AG08395 (cell line): ENCODE data around the gene HKDC1.

Source experiments
- DNase-seq: peaks from one replicate; pipeline ENCODE4 v3.0.0; 2012; ENCODE audit warnings: mixed read lengths, low spot score

HKDC1 gene

DNA sequence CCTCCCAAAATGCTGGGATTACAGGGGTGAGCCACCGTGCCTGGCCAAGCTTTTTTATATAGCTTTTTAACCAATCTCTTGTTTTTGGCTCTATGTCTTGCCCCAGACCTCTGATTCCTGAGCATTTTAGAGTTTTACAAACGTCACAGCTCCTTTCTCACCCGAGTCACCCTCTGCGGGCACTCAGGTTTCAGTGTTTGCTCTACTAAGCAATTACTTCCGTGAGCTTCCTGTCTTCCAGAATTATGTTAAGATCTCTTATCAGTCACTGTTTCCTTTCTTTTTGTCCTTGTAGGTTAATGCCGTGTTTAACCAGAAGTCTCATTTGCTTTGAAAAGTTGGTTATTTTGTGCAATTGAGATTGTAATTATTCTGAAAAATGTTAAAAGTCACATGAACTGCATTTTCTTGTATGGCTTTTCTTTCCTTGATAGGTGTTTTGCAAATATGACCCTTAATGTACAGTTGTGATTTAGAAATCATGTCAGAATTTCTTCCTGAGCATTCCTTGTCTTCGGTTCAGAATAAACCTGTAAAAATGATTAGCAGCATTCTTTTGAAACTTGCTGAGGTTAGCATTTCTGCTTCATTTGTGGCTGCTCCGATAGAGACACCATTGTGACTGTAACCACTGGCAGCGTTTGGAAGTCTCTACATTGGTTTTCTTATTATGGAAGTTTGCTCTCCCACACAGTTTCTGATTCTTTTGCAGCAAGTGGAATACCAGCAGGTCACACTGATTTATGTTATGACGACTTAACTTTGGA, 4.5 kb upstream of the HKDC1 start:
- DNase-seq, result no peak

DNA sequence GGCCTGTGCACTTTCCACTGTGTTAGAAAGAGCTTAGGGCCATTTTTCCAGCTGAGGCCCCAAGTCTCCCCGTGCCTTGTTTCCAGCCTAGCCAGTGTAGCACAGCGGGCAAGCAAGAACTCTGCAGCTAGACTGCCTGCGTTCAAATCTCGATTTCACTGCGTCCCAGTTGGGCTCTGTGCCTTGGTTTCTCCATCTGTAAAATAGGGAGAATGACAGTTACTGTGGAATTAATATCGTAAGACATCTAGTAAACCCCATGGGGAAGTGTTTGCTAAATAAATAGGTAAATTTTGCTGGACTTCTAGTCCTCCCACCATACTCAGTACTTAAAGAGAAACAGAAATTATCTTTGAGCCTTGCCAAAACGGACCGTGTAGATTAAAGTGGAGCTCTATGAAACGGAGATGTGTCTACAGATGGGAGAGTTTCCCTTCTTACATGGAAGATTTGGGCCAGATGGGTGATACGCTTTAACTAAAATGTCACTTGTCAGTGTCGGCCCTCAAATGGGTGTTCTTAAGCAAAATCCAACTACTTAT, 3.5 kb upstream of the HKDC1 start:
- no peak for DNase-seq

DNA sequence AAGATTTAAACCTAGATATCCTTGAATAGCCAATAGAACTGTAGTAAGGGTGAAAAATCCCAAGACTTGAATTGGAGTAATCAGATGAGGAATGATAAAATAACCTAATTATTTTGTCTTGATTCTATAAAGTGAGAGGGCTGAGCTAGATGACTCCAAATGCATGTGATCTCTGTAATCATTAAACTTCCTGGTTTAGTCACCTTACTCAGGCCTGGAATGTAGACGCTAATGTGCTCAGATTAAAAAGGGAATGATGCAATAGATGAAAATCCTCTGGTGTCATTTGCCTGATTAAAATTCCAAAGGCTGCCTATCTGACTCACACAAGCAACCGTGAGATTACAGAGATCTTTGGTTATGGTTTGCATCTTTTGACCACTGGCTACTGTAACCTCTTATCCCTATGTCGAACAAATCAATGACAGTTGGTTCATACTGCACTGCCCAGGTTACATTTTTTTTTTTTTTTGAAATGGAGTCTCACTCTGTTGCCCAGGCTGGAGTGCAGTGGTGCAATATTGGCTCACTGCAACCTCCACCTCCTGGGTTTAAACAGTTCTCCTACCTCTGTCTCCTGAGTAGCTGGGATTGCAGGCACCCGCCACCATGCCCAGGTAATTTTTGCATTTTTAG, 2.9 kb upstream of the HKDC1 start:
- peak; percentile 78 for DNase-seq

DNA sequence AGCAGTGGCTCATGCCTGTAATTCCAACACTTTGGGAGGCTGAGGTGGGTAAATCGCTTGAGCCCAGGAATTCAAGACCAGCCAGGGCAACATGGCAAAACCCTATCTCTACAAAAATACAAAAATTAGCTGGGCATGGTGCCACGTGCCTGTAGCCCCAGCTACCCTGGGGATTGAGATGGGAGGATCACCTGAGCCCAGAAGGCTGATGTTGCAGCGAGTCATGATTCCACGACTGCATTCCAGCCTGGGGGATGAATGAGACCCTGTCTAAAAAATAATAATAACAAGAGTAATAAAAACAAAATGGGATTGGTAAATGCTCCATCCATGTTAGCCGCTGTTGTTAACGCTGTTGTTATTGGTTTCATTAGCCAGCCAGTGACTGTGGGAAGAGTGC, 1.3 kb upstream of the HKDC1 start:
- no peak for DNase-seq

DNA sequence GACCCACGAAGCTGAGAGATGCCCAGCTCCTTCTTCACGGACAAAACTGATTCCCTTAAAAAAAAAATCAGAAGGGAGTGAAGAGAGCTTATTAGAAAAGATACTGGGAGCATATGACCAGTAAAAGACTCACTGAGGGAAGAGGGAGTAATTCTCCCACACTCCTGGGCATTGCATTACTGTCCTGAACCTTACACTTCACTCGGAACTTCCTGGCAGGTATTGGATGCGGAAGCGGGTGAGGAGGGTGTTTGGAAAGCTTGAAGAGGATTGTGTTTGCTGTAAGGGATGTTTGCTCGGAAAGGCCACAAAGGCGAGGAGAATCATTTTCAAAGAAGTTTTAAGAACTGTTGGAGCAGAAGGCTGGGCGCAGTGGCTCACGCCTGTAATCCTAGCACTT, 375 bp downstream of the HKDC1 start:
- no peak for DNase-seq

DNA sequence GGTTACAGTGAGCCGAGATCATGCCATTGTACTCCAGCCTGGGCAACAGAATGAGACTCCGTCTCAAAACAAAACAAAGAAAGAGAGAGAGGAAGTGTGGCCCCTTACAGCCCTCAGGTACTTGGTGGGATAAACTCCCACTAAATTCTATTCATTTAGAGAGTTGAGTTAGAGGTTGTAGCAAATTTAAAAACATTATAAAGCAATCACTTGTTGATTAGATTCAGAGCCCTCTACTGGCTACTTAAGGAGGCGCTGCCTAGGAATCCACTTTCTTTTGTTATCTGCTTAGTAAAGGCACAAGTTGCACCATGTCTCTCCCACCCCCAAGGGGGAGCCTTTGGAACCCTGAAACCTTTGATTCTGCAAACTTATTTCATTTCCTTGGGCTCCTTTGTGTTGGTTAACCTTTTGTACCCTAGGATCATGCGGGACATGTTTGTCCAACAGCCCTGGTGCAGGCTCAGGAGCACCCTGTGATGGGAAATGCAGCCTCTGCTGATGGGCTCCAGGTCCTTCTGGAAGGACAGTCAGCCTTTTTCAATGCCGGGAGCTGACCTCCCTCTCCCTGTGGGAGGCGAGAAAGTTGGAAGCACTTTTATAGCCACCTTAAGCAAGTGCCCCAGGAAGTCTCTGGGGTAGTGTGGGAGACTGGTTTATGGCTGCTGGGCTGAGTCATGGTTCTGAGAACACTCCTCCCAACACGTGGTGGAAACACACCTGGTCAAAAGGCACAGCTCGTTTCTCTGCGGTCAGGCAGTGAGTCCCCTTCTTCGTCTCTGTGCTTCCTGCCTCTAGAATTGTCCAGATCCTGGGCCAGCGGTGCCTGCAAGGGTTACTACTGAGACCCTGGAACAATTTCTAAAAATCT, 2.3 kb downstream of the HKDC1 start:
- peak; percentile 51 for DNase-seq

DNA sequence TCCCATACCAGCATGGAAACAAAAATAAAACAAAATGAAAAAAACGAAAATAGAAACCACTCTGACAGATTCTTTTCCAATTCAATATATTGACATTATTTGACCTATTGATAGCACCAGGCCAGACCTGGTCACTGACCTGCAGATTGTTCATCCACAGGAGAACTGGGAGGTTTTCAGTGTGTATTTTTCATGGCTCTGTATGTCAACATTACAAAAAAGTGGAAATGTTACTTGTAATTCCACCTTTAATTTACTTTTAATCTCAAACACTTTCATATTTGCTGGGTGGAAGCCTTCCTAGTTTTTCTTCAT, 2.9 kb downstream of the HKDC1 start:
- DNase-seq, result no peak

DNA sequence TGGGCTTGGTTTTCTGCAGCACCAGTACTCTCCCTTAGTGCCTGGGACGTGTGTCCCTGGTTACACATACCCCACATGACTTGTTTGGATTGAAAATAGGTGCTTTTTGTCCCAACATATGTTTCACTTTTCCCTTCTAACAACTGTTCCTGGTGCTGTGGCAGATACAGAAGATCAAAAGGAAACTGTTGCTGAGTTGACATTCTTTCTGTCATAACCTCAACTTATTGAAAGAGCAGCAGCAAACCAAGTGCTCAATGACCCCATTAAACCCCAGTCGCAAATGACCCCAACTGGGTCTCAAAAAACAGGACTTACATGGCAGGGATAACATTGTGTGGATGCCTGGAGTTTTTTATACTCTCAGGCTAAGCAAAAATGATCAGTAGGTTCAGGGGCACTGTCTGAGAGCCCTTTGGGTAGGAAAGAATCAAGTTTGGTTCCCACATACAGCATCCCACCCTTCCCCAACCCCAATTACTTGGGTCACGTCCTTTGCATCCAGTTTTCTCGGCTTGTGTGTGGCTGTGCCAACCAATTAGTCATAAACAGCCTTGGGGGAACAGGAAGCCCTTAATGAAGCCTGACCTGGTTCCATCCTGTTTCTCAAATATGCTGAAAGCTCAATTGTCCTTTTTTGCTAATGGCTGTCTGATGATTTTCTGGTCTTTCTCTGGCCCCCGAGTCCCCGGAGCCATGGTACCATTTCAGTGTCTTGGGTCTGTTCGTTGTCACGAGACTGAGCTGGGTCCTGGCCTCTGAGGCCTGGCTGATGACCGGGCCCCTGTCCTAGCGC, 4.9 kb downstream of the HKDC1 start:
- DNase-seq, result peak; percentile 59

DNA sequence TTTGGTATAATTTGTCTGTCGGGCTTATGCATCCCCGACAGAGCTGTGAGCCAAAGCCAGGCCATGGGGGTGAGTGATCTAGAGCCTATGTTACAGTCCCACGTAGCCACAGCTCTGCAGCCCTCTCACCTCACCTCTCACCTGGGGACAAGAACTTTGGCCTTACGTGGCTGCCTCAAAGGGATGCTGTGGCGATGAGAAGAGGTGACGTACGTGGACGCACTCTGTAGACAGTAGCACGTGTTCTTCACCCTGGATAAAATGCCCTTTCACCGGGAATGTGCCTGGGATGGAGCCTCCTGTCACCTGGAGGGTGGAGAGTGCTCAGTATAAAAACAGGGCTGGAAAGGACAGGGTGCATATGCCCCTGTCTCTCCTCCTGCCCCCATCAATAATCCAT, 5.5 kb downstream of the HKDC1 start:
- DNase-seq, result no peak

DNA sequence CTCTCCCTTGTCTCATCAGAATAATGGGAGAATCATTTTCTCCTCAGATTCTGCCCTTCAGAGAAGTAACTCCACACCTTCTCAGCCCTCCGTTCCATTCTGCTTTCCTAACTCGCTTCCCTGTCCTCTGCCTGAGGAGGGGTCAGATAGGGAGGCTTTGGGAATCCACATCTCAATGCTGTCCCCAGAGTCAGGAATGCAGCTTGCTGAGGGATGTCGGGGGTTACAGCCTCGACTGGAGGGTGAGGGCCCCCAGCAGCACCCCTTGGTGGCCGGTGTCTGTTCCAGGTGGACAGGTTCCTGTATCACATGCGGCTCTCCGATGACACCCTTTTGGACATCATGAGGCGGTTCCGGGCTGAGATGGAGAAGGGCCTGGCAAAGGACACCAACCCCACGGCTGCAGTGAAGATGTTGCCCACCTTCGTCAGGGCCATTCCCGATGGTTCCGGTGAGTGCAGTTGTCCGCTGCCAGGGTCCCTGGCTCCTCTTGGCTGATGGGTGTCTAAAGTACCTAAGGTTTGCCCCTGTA, 6.9 kb downstream of the HKDC1 start:
- DNase-seq, result no peak

DNA sequence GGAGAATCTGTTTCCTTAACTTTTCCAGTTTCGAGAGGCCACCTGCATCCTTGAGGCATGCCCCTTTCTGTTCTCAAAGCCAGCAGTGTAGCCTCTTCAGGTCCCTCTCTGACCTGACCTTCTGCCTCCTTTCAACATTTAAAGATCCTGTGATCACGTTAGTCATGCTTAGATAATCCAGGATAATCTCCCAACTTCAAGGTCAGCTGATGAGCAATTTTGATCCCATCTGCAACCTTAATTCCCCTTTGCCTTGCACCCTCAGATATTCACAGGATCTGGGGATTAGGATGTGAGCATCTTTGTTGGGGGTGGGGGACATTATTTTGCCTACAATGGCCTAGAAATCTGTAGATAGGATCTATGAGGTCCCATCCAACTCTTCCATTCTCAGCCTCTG, 8.0 kb downstream of the HKDC1 start:
- DNase-seq, result no peak

DNA sequence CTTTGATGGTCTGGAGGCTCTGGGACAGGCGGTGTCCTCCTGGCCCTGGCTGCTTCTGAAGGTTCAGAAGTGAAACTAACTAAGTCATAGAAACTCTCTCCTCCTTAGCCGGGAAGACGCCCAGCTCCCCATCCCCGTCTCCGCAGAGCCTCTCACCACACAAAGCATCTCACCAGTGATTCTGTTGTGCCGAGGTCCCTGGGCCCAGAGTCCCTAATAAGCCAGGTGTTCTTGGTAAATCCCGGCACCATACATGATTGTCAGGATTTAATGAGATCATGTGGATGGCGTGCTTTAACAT, 9.4 kb downstream of the HKDC1 start:
- DNase-seq, result no peak

DNA sequence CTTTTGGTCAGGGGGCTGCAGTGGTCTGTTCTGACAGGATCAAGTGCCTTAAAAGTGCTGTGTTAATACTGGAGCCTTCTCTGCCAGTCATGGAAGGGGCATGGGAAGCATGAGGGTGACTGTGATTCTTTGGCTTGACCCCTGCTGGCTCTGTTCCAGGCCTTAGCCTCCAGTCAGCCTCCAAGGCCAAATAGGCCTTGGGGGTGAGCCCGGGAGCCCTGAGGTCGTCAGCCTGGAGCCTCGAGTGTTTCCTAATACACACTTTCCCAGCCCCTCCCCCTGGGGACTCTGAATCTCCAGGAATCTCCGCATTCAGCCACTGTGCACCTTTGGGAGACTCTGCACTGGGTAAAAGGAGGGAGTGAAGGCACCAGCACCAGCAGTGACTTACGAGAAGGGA, 10.0 kb downstream of the HKDC1 start:
- DNase-seq, result no peak

DNA sequence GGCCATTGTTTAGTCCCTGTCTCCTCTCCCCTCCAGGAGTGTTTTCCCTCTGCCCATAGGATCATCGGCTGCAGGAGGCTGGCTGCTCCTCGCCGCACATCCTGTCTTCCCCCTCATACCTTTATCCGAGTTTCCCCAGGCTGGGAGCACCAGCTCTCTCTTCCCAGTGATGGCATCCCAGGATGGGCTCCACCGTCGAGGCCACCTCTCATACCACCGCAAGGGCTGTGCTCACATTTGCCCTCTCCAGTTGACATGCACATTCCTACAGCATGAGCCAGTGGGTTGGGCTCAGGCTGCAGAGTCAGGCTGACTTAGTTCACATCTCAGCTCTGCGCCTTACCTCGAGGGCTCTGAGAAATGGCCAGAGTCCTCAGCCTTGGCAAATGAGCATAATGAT, 12.1 kb downstream of the HKDC1 start:
- peak; percentile 89 for DNase-seq

DNA sequence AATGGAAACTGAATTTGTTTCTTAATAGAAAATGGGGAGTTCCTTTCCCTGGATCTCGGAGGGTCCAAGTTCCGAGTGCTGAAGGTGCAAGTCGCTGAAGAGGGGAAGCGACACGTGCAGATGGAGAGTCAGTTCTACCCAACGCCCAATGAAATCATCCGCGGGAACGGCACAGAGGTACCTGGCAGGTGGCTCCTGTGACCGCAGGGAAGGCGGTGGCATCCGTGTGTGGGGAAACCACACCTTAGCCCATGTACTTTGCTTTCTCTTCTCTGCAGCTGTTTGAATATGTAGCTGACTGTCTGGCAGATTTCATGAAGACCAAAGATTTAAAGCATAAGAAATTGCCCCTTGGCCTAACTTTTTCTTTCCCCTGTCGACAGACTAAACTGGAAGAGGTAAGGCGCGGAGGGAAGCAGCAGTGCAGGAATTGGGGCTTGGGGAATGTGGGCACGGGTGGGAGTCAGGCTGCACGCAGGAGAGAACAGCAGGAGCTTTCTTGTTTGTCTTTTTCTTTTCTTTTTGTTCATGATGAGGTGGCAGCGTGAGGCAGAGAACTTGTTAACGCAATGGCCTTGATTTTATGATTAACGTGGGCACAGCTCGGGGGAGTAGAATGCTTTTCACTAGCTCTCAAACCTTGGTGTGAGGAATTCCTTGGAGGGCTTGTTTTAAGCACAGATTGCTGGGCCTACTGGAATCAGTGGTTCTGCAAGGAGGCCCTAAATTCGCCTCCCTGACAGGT, 12.8 kb downstream of the HKDC1 start:
- no peak for DNase-seq

DNA sequence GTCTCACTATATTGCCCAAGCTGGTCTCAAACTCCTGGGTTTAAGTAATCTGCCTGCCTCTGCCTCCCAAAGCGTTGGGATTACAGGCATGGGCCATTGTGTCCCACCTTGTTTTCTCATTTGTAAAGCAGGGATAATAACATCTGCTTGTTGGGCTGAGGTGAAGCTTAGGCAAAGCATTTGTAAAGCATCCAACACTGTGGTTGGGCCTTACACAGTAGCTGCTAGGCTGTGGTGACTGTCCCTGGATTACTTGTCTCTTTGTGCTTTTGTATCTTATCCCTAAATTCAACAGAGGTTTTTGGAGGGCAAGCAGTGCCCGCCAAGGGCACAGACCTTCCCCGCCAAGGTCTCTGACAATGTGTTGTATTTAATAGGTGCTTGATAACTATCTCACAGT, 14.3 kb downstream of the HKDC1 start:
- DNase-seq, result no peak

DNA sequence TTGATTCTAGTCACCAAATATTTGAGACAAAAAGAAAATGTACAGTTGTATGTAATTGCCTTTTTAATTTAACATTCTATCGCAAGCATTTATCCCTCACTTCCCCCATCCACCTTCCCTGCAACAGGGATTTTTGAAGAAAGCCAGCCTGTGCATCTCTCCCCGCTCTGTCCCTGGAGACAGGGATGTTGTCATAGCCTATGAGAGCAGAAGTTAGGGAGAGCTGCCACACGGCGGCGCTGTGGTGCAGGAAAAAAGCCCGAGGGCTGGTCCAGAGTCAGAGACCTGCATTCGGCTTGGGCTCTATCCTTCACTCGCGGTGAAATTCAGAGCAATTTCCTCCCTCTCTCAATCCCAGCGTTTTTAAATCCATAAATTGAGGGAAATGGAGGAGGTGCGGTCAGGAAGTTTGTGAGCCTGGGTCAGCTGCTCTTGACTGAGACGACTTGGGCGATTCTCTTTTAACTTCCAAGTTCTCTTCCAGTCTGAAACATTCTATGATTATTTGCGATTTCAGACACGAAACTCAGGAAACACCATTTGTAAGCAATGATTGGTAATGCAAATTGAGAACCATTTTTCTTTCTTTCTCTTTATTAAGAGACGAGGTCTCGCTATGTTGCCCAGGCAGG, 17.5 kb downstream of the HKDC1 start:
- DNase-seq, result peak; percentile 86

DNA sequence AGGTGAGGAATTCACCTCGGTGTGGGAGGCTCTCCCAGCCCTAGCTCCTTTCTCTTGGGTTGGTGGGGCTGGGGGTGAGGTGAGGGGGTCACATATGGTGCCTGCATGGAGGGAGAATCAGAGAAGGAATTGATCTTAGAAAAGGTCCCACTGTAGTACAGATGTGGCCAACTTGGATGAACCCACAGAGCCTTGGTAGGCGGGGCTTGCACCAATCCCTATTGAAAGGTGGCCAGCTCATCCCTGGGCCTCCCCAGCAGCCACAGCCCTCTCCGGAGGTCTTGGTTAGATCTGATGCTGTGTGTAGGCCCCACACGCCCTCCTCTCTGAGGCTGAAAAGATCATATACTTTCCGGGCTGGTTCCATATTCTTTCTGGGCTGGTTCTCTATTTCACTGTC, 19.0 kb downstream of the HKDC1 start:
- no peak for DNase-seq

DNA sequence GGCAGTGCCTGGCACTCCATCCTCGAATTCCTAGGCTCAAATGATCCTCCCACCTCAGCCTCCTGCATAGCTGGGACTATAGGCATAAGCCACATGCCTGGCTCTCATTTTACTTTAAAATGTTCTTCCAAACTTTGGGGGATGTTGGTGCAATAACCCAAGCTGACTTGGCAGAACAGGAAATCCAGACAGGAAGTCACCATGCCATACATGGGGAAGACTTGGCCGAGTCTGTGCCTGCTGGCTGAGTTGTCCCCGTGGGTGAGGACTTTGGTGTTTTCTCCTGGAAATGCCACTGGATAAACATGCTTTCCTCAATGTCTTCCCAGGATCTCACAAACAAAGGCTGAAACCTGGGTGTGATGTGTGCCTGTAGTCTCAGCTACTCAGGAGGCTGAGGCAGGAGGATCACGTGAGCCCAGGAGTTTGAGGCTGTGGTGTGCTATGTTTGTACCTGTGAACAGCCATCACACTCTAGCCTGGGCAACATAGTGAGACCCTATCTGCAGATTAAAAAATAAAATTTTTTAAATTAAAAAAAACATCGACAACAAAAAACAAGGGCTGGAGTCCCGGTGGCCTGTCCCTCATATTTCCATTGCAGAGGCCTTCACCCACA, 19.8 kb downstream of the HKDC1 start:
- peak; percentile 65 for DNase-seq

DNA sequence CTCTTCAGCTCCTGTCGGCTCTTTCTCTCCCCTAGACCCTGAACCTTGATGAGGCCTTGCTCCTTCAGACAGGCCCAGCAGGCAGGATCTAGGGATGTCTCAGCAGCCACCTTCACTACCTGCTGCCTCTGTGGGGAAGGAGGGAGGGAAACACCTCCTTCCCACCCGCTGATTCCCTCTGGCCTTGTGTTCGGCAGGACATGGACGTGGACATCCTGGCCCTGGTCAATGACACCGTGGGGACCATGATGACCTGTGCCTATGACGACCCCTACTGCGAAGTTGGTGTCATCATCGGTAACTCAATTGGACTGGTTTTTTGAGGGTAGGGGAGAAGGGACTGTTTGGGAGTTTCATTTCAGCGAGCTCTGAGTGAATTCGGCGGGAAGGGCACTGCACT, 20.3 kb downstream of the HKDC1 start:
- no peak for DNase-seq
